Gastroesophageal sphincter (tissue), 3 donors: ENCODE measurements around the gene ACTN1.

Experiments
- EP300 ChIP-seq: sonication (generic); formaldehyde crosslinking; IDR thresholded peaks from one replicate; pipeline ENCODE4 v1.6.1; 2017; ENCODE audit warnings: antibody characterized with exemption, mild to moderate bottlenecking
- POLR2A ChIP-seq, 2 donors: fragments of 450-650 bp; IDR thresholded peaks; one replicate each; pipeline ENCODE4 v1.6.1; 2017; ENCODE audit warnings: antibody characterized with exemption in 2 of 2, mild to moderate bottlenecking in 2 of 2, moderate library complexity in 1 of 2
- TF ChIP-seq, protein P1 (sequence below), 4 experiments: fragments of 200-600 bp in 2 of 4; fragments of 450-650 bp in 2 of 4; sonication (generic) in 1 of 4; IDR thresholded peaks; one replicate each; pipeline ENCODE4 v1.5.1; 2017 to 2019; ENCODE audit warnings: antibody characterized with exemption in 4 of 4, mild to moderate bottlenecking in 2 of 4, moderate library complexity in 2 of 4

DNA sequence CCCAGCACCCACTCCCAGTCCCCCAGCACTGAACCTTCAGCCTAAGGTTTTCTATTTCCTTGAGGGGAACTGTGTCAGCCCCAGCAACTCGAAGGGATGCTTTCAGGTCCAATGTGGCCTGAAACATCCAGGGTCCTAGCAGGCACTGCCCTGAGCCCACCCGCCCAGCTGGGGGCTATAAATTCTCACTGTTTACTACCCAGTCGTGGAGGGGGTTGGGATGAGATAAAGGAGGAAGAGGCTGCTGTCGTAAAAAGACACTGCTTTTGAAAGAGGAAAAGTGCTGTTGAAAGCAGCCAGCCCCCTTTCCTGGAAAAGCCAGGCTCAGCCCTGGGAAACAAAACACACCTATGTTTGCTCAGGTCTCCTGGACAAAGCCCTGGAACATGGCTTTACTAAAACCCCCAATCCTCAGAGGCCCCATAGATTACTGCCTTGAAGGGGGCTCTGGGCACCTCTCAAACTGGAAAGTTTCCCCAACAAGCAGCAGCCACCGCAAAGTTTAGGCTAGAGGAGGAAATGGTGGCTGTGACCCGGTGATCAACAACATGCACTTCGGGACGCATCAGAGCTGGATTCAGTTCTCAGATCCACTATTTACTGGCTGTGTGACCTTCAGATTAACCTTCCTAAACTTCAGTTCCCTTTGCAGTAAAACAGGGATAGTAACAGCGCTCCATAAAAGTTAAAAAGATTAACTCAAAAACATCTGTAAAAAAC lies 51.0 kb downstream of the ACTN1 start:
- TF ChIP-seq, protein P1, sequence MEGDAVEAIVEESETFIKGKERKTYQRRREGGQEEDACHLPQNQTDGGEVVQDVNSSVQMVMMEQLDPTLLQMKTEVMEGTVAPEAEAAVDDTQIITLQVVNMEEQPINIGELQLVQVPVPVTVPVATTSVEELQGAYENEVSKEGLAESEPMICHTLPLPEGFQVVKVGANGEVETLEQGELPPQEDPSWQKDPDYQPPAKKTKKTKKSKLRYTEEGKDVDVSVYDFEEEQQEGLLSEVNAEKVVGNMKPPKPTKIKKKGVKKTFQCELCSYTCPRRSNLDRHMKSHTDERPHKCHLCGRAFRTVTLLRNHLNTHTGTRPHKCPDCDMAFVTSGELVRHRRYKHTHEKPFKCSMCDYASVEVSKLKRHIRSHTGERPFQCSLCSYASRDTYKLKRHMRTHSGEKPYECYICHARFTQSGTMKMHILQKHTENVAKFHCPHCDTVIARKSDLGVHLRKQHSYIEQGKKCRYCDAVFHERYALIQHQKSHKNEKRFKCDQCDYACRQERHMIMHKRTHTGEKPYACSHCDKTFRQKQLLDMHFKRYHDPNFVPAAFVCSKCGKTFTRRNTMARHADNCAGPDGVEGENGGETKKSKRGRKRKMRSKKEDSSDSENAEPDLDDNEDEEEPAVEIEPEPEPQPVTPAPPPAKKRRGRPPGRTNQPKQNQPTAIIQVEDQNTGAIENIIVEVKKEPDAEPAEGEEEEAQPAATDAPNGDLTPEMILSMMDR (IDR thresholded peaks at IDR 0.05) = no peak
- TF ChIP-seq EP300 (no peak), POLR2A (IDR thresholded peaks at IDR 0.05) (no peak)
